CD4-positive, alpha-beta T cell treated with Interleukin-17A for 4 hours (primary cell): ENCODE data around the gene PRIMA1.
"Not testable (repeated sequence)": the region's sequence is repeated elsewhere in the genome, so short reads cannot be mapped to it uniquely, and the experiment has no call there.

Experiments used
- DNase-seq: peaks from one replicate; pipeline ENCODE4 v3.0.0-alpha.2; 2020; ENCODE audit warnings: mixed read lengths

PRIMA1 gene

GRCh38 chr14:93788293-93788542, at the start of gene PRIMA1:
Gene PRIMA1, minus strand, starts transcription at chr14:93788485. Its CDS starts 767 bp downstream, at chr14:93787718.
- no peak for DNase-seq

GRCh38 chr14:93834699-93835371, 46.5 kb upstream of the PRIMA1 start:
- DNase-seq: no peak

- DNase-seq: no peak
These were observed 44.4 kb upstream of the PRIMA1 start for GRCh38 chr14:93832665-93833064.

- no peak for DNase-seq
These were observed 43.8 kb upstream of the PRIMA1 start for GRCh38 chr14:93832081-93832480.

- DNase-seq: no peak
These were observed 42.6 kb upstream of the PRIMA1 start for GRCh38 chr14:93830753-93831461.

GRCh38 chr14:93829839-93830481, 41.7 kb upstream of the PRIMA1 start:
- DNase-seq: no peak

- no peak for DNase-seq
These were observed 36.9 kb upstream of the PRIMA1 start for GRCh38 chr14:93825235-93825553.

GRCh38 chr14:93824518-93825234, 36.4 kb upstream of the PRIMA1 start:
- no peak for DNase-seq

GRCh38 chr14:93824076-93824475, 35.8 kb upstream of the PRIMA1 start:
- DNase-seq: no peak

- no peak for DNase-seq
These were observed 32.8 kb upstream of the PRIMA1 start for GRCh38 chr14:93821051-93821450.

GRCh38 chr14:93818857-93819256, 30.6 kb upstream of the PRIMA1 start:
- no peak for DNase-seq

GRCh38 chr14:93811676-93812075, 23.4 kb upstream of the PRIMA1 start:
- no peak for DNase-seq

- no peak for DNase-seq
These were observed 22.7 kb upstream of the PRIMA1 start for GRCh38 chr14:93811020-93811419.

- not testable (repeated sequence) for DNase-seq
These were observed 21.5 kb upstream of the PRIMA1 start for GRCh38 chr14:93809491-93810420.

GRCh38 chr14:93804654-93805053, 16.4 kb upstream of the PRIMA1 start:
- no peak for DNase-seq

- no peak for DNase-seq
These were observed 15.4 kb upstream of the PRIMA1 start for GRCh38 chr14:93803408-93804318.

GRCh38 chr14:93799989-93800921, 12.0 kb upstream of the PRIMA1 start:
- DNase-seq: no peak

- DNase-seq: no peak
These were observed 11.3 kb upstream of the PRIMA1 start for GRCh38 chr14:93799617-93799988.

GRCh38 chr14:93797536-93797935, 9.3 kb upstream of the PRIMA1 start:
- no peak for DNase-seq

- no peak for DNase-seq
These were observed 8.8 kb upstream of the PRIMA1 start for GRCh38 chr14:93797071-93797470.
